SK-N-MC (cell line): ENCODE data around the gene MOGAT1.

Source experiments
- DNase-seq: peaks from one replicate; pipeline ENCODE4 v3.0.0-alpha.2; 2011; ENCODE audit warnings: low read depth, low spot score
- H3K27ac ChIP-seq: fragments of 200-600 bp; sonication (generic); 2 replicates; pipeline ENCODE4 v1.5.1; 2016; ENCODE audit warnings: mixed run types
- H3K36me3 ChIP-seq: fragments of 200-600 bp; sonication (generic); 2 replicates; pipeline ENCODE4 v1.6.1; 2017; ENCODE audit warnings: antibody characterized with exemption, low read length, mixed read lengths; ENCODE audit not compliant: insufficient read depth
- H3K4me3 ChIP-seq: fragments of 200-600 bp; sonication (generic); 2 replicates; pipeline ENCODE4 v1.5.1; 2016
- H3K9ac ChIP-seq: fragments of 200-600 bp; sonication (generic); 2 replicates; pipeline ENCODE4 v1.8.0; 2017; ENCODE audit warnings: mixed run types, mixed read lengths; ENCODE audit not compliant: insufficient read length
- H3K9me3 ChIP-seq: fragments of 200-600 bp; sonication (generic); 2 replicates; pipeline ENCODE4 v1.6.1; 2017; ENCODE audit warnings: low read depth, mild to moderate bottlenecking, antibody characterized with exemption, low read length, moderate library complexity, mixed read lengths
- EZH2 ChIP-seq: fragments of 200-600 bp; sonication (generic); IDR thresholded peaks from one replicate; pipeline ENCODE4 v1.6.1; 2017; ENCODE audit warnings: antibody characterized with exemption
- FOXP2 ChIP-seq: optimal IDR thresholded peaks from 2 replicates; pipeline ENCODE3; 2011; ENCODE audit warnings: mild to moderate bottlenecking, moderate library complexity; ENCODE audit not compliant: insufficient read depth; ENCODE audit errors: extremely low read length, control extremely low read depth
- POLR2AphosphoS5 ChIP-seq: IDR thresholded peaks from 2 replicates; pipeline ENCODE4 v1.6.1; 2012; ENCODE audit warnings: mild to moderate bottlenecking, low read depth, low read length, borderline replicate concordance

MOGAT1 gene

GRCh38 chr2:222701233-222701632 lies 29.8 kb downstream of the MOGAT1 start:
- TF ChIP-seq FOXP2 (no peak), EZH2 (no peak), POLR2AphosphoS5 (no peak)
- H3K9me3 ChIP-seq, result no peaks in the 10 kb centered on the region
- H3K9ac ChIP-seq, result no peak overlapping the region
- no peak overlapping the region for H3K27ac ChIP-seq
- no peak overlapping the region for H3K4me3 ChIP-seq
- no peak for DNase-seq
- H3K36me3 ChIP-seq, result no peaks in the 10 kb centered on the region

GRCh38 chr2:222701721-222702131 lies 30.3 kb downstream of the MOGAT1 start:
- Histone ChIP-seq H3K9ac (no peak overlapping the region), H3K4me3 (no peak overlapping the region), H3K36me3 (no peaks in the 10 kb centered on the region), H3K9me3 (no peaks in the 10 kb centered on the region), H3K27ac (no peak overlapping the region)
- DNase-seq, result no peak
- TF ChIP-seq EZH2, result no peak
- no peak for TF ChIP-seq FOXP2
- TF ChIP-seq POLR2AphosphoS5, result no peak

- Histone ChIP-seq H3K9ac (no peak overlapping the region), H3K36me3 (no peaks in the 10 kb centered on the region), H3K4me3 (no peak overlapping the region), H3K9me3 (no peaks in the 10 kb centered on the region), H3K27ac (no peak overlapping the region)
- no peak for TF ChIP-seq FOXP2
- TF ChIP-seq POLR2AphosphoS5, result no peak
- no peak for TF ChIP-seq EZH2
- DNase-seq, result no peak
Observed at GRCh38 chr2:222703091-222703490, 31.6 kb downstream of the MOGAT1 start.

- Histone ChIP-seq H3K9ac (no peak overlapping the region), H3K36me3 (no peaks in the 10 kb centered on the region), H3K27ac (no peak overlapping the region), H3K4me3 (no peak overlapping the region), H3K9me3 (no peaks in the 10 kb centered on the region)
- no peak for DNase-seq
- no peak for TF ChIP-seq POLR2AphosphoS5
- TF ChIP-seq FOXP2, result no peak
- no peak for TF ChIP-seq EZH2
Observed at GRCh38 chr2:222703886-222704285, 32.4 kb downstream of the MOGAT1 start.

GRCh38 chr2:222706616-222707015 lies 35.2 kb downstream of the MOGAT1 start:
- Histone ChIP-seq H3K9me3 (no peaks in the 10 kb centered on the region), H3K9ac (no peak overlapping the region), H3K36me3 (no peaks in the 10 kb centered on the region), H3K27ac (peak overlapping the region; percentile 26; the same call in 1 of the 2 replicates), H3K4me3 (no peak overlapping the region)
- no peak for DNase-seq
- TF ChIP-seq FOXP2 (no peak), POLR2AphosphoS5 (no peak), EZH2 (no peak)

GRCh38 chr2:222707102-222707688 lies 35.7 kb downstream of the MOGAT1 start:
- no peak for TF ChIP-seq FOXP2
- no peak for TF ChIP-seq POLR2AphosphoS5
- no peak for TF ChIP-seq EZH2
- Histone ChIP-seq H3K9ac (no peak overlapping the region), H3K27ac (no peak overlapping the region), H3K36me3 (no peaks in the 10 kb centered on the region), H3K9me3 (no peaks in the 10 kb centered on the region), H3K4me3 (no peak overlapping the region)
- no peak for DNase-seq

GRCh38 chr2:222707689-222708273 lies 36.3 kb downstream of the MOGAT1 start:
- Histone ChIP-seq H3K4me3 (no peak overlapping the region), H3K36me3 (no peaks in the 10 kb centered on the region), H3K9ac (no peak overlapping the region), H3K9me3 (no peaks in the 10 kb centered on the region), H3K27ac (no peak overlapping the region)
- no peak for DNase-seq
- TF ChIP-seq POLR2AphosphoS5, result no peak
- no peak for TF ChIP-seq FOXP2
- no peak for TF ChIP-seq EZH2

GRCh38 chr2:222708274-222708710 lies 36.8 kb downstream of the MOGAT1 start:
- Histone ChIP-seq H3K27ac (no peak overlapping the region), H3K9me3 (no peaks in the 10 kb centered on the region)
- no peak for DNase-seq

More at GRCh38 chr2:222708274-222708710, 36.8 kb downstream of the MOGAT1 start:
- Histone ChIP-seq H3K9ac (no peak overlapping the region), H3K36me3 (no peaks in the 10 kb centered on the region), H3K4me3 (no peak overlapping the region)
- TF ChIP-seq FOXP2, result no peak
- no peak for TF ChIP-seq EZH2
- TF ChIP-seq POLR2AphosphoS5, result no peak
